Neutrophil (primary cell): Measurements from ENCODE around the gene CRYGB.

Source experiments
- H3K27ac ChIP-seq: fragments of 200-600 bp; sonication (generic); 2 replicates; pipeline ENCODE4 v1.5.1; 2016; ENCODE audit warnings: mild to moderate bottlenecking, moderate library complexity
- H3K27me3 ChIP-seq: fragments of 200-600 bp; sonication (generic); 2 replicates; pipeline ENCODE4 v1.6.0; 2016; ENCODE audit warnings: mild to moderate bottlenecking
- H3K36me3 ChIP-seq: fragments of 200-600 bp; sonication (generic); 2 replicates; pipeline ENCODE4 v1.5.1; 2017
- H3K4me1 ChIP-seq, 2 experiments: fragments of 200-600 bp in 1 of 2; sonication (generic) in 1 of 2; 1 replicate in 1 of 2; 2 replicates in 1 of 2; pipeline versions ENCODE4 v1.5.1 to v1.6.1; 2013 to 2016; ENCODE audit warnings: low read depth in 1 of 2, low read length in 1 of 2, mild to moderate bottlenecking in 1 of 2, moderate library complexity in 1 of 2; ENCODE audit not compliant: control insufficient read depth in 1 of 2, insufficient read depth in 1 of 2
- H3K4me3 ChIP-seq, 2 experiments: fragments of 200-600 bp in 1 of 2; sonication (generic) in 1 of 2; 1 replicate in 1 of 2; 2 replicates in 1 of 2; pipeline ENCODE4 v1.5.1; 2013 to 2016; ENCODE audit warnings: low read depth in 1 of 2, low read length in 1 of 2, mild to moderate bottlenecking in 1 of 2, moderate library complexity in 1 of 2
- H3K9me3 ChIP-seq: fragments of 200-600 bp; sonication (generic); 2 replicates; pipeline ENCODE4 v1.5.1; 2016
- TF ChIP-seq, protein P1 (sequence below): fragments of 200-600 bp; sonication (generic); IDR thresholded peaks from 2 replicates; pipeline ENCODE4 v1.5.1; 2016; ENCODE audit warnings: antibody characterized with exemption

The CRYGB gene

GRCh38 chr2:208164951-208165755, 19.2 kb upstream of the CRYGB start:
- TF ChIP-seq, protein P1, sequence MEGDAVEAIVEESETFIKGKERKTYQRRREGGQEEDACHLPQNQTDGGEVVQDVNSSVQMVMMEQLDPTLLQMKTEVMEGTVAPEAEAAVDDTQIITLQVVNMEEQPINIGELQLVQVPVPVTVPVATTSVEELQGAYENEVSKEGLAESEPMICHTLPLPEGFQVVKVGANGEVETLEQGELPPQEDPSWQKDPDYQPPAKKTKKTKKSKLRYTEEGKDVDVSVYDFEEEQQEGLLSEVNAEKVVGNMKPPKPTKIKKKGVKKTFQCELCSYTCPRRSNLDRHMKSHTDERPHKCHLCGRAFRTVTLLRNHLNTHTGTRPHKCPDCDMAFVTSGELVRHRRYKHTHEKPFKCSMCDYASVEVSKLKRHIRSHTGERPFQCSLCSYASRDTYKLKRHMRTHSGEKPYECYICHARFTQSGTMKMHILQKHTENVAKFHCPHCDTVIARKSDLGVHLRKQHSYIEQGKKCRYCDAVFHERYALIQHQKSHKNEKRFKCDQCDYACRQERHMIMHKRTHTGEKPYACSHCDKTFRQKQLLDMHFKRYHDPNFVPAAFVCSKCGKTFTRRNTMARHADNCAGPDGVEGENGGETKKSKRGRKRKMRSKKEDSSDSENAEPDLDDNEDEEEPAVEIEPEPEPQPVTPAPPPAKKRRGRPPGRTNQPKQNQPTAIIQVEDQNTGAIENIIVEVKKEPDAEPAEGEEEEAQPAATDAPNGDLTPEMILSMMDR = no peak
- Histone ChIP-seq H3K27me3 (no peaks in the 10 kb centered on the region), H3K27ac (no peak overlapping the region), H3K9me3 (no peaks in the 10 kb centered on the region), H3K4me3 (no peak overlapping the region), H3K36me3 (no peaks in the 10 kb centered on the region), H3K4me1 (no peaks in the 10 kb centered on the region)

DNA sequence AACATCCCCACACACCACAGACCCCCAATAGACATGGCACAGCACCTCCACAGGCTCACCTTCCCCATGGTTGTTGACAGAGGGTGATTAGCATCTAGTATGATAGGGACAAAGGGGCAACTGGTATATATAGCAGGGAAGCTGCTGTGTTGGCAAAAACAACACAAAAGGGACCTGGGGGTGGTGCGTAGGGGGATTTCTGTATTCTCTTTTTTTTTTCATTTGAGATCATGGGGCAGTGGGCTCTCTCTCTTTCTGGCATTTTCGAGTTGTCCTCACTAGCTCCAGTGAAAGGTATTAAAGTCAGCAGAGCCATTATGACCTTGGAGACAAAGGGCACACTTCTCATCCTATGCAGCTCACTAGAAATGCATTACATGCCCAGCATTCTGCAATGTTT, 17.5 kb upstream of the CRYGB start, which contains the start of gene CRYGA:
Gene CRYGA (minus strand): TSS at position 101 of the 400 bp plus-strand sequence. CDS start 33 bp downstream, at position 68.
- Histone ChIP-seq H3K4me3 (no peak within 1 kb of the TSS), H3K36me3 (no peaks in the 10 kb centered on the region), H3K27me3 (no peaks in the 10 kb centered on the region), H3K27ac (no peak within 1 kb of the TSS), H3K4me1 (no peaks in the 10 kb centered on the region), H3K9me3 (no peaks in the 10 kb centered on the region)
- TF ChIP-seq, protein P1 = no peak

- no peaks in the 10 kb centered on the region for H3K27me3 ChIP-seq
- TF ChIP-seq, protein P1 = no peak
- H3K4me1 ChIP-seq = no peaks in the 10 kb centered on the region
- no peak overlapping the region for H3K4me3 ChIP-seq
- no peaks in the 10 kb centered on the region for H3K9me3 ChIP-seq
- no peaks in the 10 kb centered on the region for H3K36me3 ChIP-seq
- H3K27ac ChIP-seq = no peak overlapping the region
Observed at GRCh38 chr2:208156439-208156838, 10.5 kb upstream of the CRYGB start.

DNA sequence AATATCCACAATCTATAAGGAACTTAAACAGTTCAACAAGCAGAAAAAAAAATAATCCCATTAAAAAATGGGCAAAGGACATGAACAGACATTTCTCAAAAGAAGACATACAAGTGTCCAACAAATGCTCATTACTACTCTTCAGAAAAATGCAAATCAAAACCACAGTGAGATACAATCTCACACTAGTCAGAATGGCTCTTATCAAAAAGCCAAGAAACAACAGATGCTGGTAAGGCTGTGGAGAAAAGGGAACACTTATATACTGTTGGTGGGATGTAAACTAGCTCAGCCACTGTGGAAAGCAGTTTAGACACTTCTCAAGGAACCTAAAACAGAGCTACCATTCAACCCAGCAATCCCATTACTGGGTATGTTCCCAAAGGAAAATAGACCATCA, 7.2 kb upstream of the CRYGB start:
- H3K36me3 ChIP-seq = no peaks in the 10 kb centered on the region
- no peak overlapping the region for H3K4me3 ChIP-seq
- no peaks in the 10 kb centered on the region for H3K27me3 ChIP-seq
- H3K9me3 ChIP-seq = no peaks in the 10 kb centered on the region
- H3K4me1 ChIP-seq = peaks cover 0 to 4% of the 10 kb centered on the region in 2 experiments
- TF ChIP-seq, protein P1 = no peak
- H3K27ac ChIP-seq = no peak overlapping the region

DNA sequence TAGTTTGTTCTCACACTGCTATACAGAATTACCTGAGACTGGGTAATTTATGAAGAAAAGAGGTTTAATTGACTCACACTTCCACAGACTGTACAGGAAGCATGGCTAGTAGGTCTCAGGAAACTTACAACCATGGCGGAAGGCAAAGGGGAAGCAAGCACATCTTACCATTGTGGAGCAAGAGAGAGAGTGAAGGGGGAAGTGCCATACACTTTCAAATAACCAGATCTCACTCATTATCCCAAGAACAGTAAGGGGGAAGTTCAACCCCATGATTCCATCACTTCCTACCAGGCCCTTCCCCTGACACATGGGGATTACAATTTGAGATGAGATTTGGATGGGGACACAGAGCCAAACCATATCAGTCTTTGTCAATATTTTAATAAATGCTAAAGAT, 5.0 kb upstream of the CRYGB start:
- no peak overlapping the region for H3K4me3 ChIP-seq
- TF ChIP-seq, protein P1 = no peak
- H3K36me3 ChIP-seq = no peaks in the 10 kb centered on the region
- H3K27me3 ChIP-seq = no peaks in the 10 kb centered on the region
- H3K27ac ChIP-seq = no peak overlapping the region
- H3K4me1 ChIP-seq = peaks cover 0 to 4% of the 10 kb centered on the region in 2 experiments
- no peaks in the 10 kb centered on the region for H3K9me3 ChIP-seq
